Upper lobe of right lung (tissue), 1 donor: ENCODE results near the gene DAND5. TPM values are rescaled to one million over a fixed set of nuclear protein-coding genes. Genes with fewer than 3 reads are reported as not detected.

ENCODE experiments used
- ATAC-seq: fragments of 200-7000 bp; cut with Tn5 transposase; one replicate; pipeline ENCODE4 v1.9.1; 2020; ENCODE audit warnings: mild to moderate bottlenecking, moderate library complexity
- DNase-seq: peaks from one replicate; pipeline ENCODE4 v3.0.0-alpha.2; 2020
- H3K27ac ChIP-seq: fragments of 200-600 bp; one replicate; pipeline ENCODE4 v1.8.0; 2022
- H3K27me3 ChIP-seq: fragments of 200-600 bp; one replicate; pipeline ENCODE4 v1.8.0; 2022; ENCODE audit warnings: mild to moderate bottlenecking
- H3K36me3 ChIP-seq: fragments of 200-600 bp; one replicate; pipeline ENCODE4 v1.8.0; 2022
- H3K4me1 ChIP-seq: fragments of 200-600 bp; one replicate; pipeline ENCODE4 v1.8.0; 2022
- H3K4me3 ChIP-seq: fragments of 200-600 bp; one replicate; pipeline ENCODE4 v1.8.0; 2022; ENCODE audit warnings: mild to moderate bottlenecking
- H3K9me3 ChIP-seq: fragments of 200-600 bp; one replicate; pipeline ENCODE4 v1.8.0; 2022
- intact Hi-C: fragments of 100-400 bp; cut with DNase I; formaldehyde crosslinking; loops from one replicate; pipeline ENCODE4 v1.11.0; 2022
- total RNA-seq: library from RNA; stranded (reverse); fragmentation: NEBNext Ultra II Directional; extraction: Animal tissue kit (Norgen Biotek cat#: 25700); gene quantifications from one replicate; pipeline ENCODE4 v1.2.1, GENCODE V29; 2021
- TF ChIP-seq, protein P1 (sequence below): fragments of 200-600 bp; IDR thresholded peaks from one replicate; pipeline ENCODE4 v1.8.0; 2022; ENCODE audit warnings: antibody characterized with exemption
- donor health status: DM: no; HTN: yes; CAD: no; lungs with severe emphysema.

DAND5 gene
- total RNA-seq, 1 donor from 2014 or later = not detected

- no peak for ATAC-seq
- H3K36me3 ChIP-seq = peaks cover 75% of the 10 kb centered on the region
- TF ChIP-seq, protein P1, sequence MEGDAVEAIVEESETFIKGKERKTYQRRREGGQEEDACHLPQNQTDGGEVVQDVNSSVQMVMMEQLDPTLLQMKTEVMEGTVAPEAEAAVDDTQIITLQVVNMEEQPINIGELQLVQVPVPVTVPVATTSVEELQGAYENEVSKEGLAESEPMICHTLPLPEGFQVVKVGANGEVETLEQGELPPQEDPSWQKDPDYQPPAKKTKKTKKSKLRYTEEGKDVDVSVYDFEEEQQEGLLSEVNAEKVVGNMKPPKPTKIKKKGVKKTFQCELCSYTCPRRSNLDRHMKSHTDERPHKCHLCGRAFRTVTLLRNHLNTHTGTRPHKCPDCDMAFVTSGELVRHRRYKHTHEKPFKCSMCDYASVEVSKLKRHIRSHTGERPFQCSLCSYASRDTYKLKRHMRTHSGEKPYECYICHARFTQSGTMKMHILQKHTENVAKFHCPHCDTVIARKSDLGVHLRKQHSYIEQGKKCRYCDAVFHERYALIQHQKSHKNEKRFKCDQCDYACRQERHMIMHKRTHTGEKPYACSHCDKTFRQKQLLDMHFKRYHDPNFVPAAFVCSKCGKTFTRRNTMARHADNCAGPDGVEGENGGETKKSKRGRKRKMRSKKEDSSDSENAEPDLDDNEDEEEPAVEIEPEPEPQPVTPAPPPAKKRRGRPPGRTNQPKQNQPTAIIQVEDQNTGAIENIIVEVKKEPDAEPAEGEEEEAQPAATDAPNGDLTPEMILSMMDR = no peak
- no peak overlapping the region for H3K4me3 ChIP-seq
- H3K9me3 ChIP-seq = no peaks in the 10 kb centered on the region
- H3K27me3 ChIP-seq = no peaks in the 10 kb centered on the region
- intact Hi-C loops = no loop called here
- H3K27ac ChIP-seq = peak overlapping the region; percentile 92
- DNase-seq = no peak
- peaks cover 47% of the 10 kb centered on the region for H3K4me1 ChIP-seq
Observed at GRCh38 chr19:12944104-12944674, 25.2 kb upstream of the DAND5 start.

GRCh38 chr19:12945479-12946091 lies 23.8 kb upstream of the DAND5 start, which contains the start of gene RAD23A:
Gene RAD23A (plus strand): TSS chr19:12945862. CDS start chr19:12945949, 87 bp downstream.
- peaks cover 37% of the 10 kb centered on the region for H3K4me1 ChIP-seq
- intact Hi-C loops = no loop called here

GRCh38 chr19:12946092-12946721 lies 23.2 kb upstream of the DAND5 start:
- ATAC-seq (peak; percentile 83), DNase-seq (peak; percentile 89)
- Histone ChIP-seq H3K27me3 (no peaks in the 10 kb centered on the region), H3K27ac (peak overlapping the region; percentile 92), H3K4me1 (peaks cover 31% of the 10 kb centered on the region), H3K9me3 (no peaks in the 10 kb centered on the region), H3K4me3 (peak overlapping the region; percentile 86), H3K36me3 (peaks cover 75% of the 10 kb centered on the region)
- TF ChIP-seq, protein P1 = no peak
- intact Hi-C loops = no loop called here

More at GRCh38 chr19:12945479-12946091, 23.8 kb upstream of the DAND5 start, which contains the start of gene RAD23A:
- TF ChIP-seq, protein P1 = no peak
- Histone ChIP-seq H3K9me3 (no peaks in the 10 kb centered on the region), H3K27me3 (no peaks in the 10 kb centered on the region), H3K36me3 (peaks cover 75% of the 10 kb centered on the region), H3K4me3 (peak within 1 kb of the TSS; percentile 86), H3K27ac (peak within 1 kb of the TSS; percentile 92)
- DNase-seq = peak; percentile 99
- peak; percentile 93 for ATAC-seq

- intact Hi-C loops = no loop called here
- no peaks in the 10 kb centered on the region for H3K27me3 ChIP-seq
- H3K9me3 ChIP-seq = no peaks in the 10 kb centered on the region
- no peak for ATAC-seq
- no peak for DNase-seq
- H3K36me3 ChIP-seq = peaks cover 75% of the 10 kb centered on the region
- peaks cover 24% of the 10 kb centered on the region for H3K4me1 ChIP-seq
- H3K4me3 ChIP-seq = peak overlapping the region; percentile 86
- TF ChIP-seq, protein P1 = no peak
- peak overlapping the region; percentile 92 for H3K27ac ChIP-seq
Observed at GRCh38 chr19:12946731-12947496, 22.5 kb upstream of the DAND5 start.

- no peak for ATAC-seq
- H3K27ac ChIP-seq = no peak overlapping the region
- no peak overlapping the region for H3K4me3 ChIP-seq
- H3K9me3 ChIP-seq = no peaks in the 10 kb centered on the region
- TF ChIP-seq, protein P1 = no peak
- intact Hi-C loops = no loop called here
- H3K4me1 ChIP-seq = peaks cover 29% of the 10 kb centered on the region
- DNase-seq = no peak
- H3K36me3 ChIP-seq = peaks cover 78% of the 10 kb centered on the region
- H3K27me3 ChIP-seq = no peaks in the 10 kb centered on the region
Observed at GRCh38 chr19:12947702-12948611, 21.4 kb upstream of the DAND5 start.
